ENCODE data around the gene SMG7.

Gene SMG7

DNA sequence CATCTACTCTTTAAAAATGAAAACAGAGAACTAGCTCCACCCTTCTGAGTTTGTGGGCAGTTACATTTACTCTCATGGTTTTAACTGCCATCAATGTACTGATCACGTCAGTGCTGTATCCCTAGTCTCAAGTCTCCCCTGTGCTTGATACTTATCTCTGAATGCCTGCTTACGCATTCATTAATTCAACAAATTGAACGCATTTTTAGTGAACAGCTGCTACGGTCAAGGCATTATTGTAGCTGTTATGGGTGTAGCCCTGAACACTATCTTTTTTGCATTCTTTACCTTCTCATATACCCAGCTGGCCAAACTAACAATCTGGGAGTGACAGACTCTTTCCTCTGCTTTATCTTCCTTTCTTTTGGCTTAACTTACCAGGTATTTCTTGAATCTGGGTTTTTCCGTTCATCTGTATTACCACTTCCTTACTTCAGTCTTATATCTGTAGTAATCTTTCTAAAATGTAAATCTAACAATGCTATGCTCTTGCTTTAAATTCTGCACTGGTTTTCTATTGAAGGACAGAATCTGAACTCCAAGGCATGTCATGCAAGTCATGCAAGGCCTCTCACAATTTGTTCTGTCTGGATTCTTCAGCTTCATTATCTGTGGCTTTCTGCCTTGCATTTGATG is 33.3 kb downstream of the SMG7 start:
- no peak for DNase-seq (ENCODE audit: low read depth in 1 of 2, low spot score in 1 of 2)

GRCh38 chr1:183506561-183506960 is 34.3 kb downstream of the SMG7 start:
- no peak for DNase-seq (ENCODE audit: low read depth in 1 of 2, low spot score in 1 of 2)

- DNase-seq (ENCODE audit: low read depth in 1 of 2, low spot score in 1 of 2): no peak
Observed at GRCh38 chr1:183508694-183509093, 36.4 kb downstream of the SMG7 start.

DNA sequence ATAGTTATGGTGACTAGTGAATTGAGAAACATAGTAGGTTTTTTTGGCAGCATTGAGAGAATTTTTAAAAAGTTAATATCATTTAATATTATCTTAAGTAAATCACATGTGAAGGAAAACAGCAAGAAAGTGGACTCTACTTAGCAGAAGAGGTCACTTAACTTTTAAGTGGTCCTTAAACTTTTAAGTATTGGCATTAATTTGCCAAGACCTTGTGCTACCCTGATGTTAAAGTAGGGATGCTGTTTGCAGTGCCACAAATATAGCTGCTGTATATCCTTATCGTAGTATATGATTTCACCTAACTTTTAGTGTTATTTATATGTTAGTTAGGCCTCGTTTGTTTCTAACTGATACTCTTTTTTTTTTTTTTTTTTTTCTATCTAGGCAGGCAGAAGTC is 40.2 kb downstream of the SMG7 start:
- no peak for DNase-seq (ENCODE audit: low read depth in 1 of 2, low spot score in 1 of 2)

- no peak for DNase-seq (ENCODE audit: low read depth in 1 of 2, low spot score in 1 of 2)
Observed at GRCh38 chr1:183514235-183514634, 41.9 kb downstream of the SMG7 start.

GRCh38 chr1:183515002-183515689 is 42.8 kb downstream of the SMG7 start:
- no peak for DNase-seq (ENCODE audit: low read depth in 1 of 2, low spot score in 1 of 2)

DNA sequence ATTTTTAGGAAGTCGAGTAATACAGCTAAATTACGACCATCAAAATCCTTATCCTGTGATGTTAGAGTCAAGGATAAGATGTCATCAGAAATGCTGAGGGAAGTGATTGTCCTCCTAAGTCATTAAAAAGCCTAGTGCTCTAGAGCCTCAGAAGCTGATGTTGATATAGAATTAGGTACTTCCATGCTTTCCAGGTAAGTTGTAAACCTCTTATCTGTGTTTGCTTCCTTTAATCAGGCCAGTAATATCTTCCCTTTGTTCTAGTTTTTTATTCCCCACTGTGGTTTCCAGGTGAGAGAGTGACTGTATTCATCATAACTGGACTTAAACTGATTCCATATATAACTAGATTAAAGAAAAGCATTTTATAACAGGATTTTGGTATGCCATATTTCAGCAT is 44.4 kb downstream of the SMG7 start:
- DNase-seq (ENCODE audit: low read depth in 1 of 2, low spot score in 1 of 2): no peak

DNA sequence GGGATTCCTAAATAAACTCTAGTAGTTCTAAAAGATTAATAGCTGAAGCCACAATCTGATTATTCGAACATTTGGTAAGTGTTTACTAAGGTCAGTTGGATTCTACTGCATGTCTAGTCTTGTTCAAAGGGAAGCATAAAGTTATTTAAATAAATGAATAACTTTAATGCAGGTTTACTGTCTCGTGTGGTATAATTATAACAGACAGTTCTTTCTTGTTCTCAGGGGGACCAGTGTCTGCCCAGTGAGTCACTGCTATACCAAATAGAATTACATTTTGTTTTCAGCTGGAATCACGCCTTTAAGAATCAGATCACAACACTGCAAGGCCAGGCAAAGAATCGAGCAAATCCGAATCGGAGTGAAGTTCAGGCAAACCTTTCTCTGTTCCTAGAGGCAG is 45.1 kb downstream of the SMG7 start:
- DNase-seq (ENCODE audit: low read depth in 1 of 2, low spot score in 1 of 2): no peak

DNA sequence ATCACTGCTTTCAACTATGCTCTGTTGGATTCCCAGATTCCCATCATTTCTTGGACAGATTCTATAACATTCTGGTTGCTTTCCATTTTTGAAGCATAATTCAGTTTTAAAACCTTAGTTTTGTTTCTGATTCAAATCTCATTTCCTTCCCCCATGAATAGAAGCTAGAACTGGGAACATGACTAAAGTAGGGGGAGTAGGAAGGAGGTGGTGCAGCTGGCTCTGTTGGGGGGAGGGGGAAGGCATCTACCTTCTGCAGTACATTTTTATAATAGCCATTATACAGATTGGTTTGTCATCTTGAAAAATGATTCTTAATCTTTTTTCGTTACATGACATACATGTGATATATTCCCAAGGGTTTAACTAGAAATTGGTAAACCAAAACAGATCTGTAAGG is 48.1 kb downstream of the SMG7 start:
- DNase-seq (ENCODE audit: low read depth in 1 of 2, low spot score in 1 of 2): no peak

DNA sequence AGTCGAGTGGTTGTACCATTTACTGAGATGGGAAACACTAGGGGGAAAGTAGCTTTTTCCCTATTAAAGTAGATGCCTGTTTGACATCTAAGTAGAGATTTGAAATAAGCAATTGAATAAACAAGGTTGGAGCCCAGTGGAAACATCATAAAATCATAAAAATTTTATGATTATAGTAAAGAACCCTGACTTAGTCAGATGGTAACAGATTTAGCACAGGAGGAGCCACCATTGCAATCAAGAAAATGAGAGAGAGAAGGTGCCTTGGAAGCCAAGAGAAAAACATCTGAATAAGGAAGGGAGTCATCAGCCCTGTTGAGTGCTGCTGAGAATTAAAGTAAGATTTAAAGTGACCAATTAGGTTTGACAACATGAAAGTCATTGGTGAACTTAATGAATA is 49.8 kb downstream of the SMG7 start:
- no peak for DNase-seq (ENCODE audit: low read depth in 1 of 2, low spot score in 1 of 2)

DNA sequence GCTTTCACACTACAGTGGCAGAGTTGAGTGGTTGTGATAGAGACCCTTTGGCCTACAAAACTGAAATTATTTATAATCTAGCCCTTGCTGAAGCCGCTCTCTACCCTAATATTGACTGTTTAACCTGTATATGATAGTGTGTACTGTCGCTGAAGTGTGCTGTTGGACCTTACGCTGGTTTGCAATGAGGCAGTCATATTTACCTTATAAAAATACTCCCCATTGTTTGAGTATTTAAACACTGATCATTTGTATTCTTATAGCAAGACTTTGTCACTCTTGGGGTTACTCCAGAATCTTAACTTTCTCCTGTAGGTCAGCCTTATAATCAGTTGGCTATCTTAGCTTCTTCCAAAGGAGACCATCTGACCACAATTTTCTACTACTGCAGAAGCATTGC is 56.3 kb downstream of the SMG7 start:
- no peak for DNase-seq (ENCODE audit: low read depth in 1 of 2, low spot score in 1 of 2)

- no peak for DNase-seq (ENCODE audit: low read depth in 1 of 2, low spot score in 1 of 2)
Observed at GRCh38 chr1:183533617-183534174, 61.4 kb downstream of the SMG7 start.

DNA sequence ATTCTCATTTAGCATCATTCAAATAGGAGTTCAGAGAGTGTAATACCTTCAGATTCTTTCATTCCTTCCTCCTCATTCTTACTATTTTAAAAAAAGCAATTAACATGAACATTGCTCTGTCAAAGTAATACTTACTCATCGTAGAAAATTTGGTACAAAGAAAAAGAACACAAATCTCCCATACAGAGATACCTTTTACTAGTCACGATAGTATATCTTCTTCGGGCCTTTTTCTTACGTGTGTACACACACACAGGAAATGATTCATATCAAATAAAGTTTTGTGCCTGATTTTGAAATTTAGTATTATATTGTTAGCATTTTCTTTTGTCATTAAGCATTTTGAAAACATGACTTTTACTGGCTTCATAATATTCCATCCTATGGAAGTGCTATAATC is 65.1 kb downstream of the SMG7 start:
- no peak for DNase-seq (ENCODE audit: low read depth in 1 of 2, low spot score in 1 of 2)

GRCh38 chr1:183543619-183544204 is 71.4 kb downstream of the SMG7 start:
- no peak for DNase-seq (ENCODE audit: low read depth in 1 of 2, low spot score in 1 of 2)

- DNase-seq (ENCODE audit: low read depth in 1 of 2, low spot score in 1 of 2): no peak
Observed at GRCh38 chr1:183544598-183545297, 72.4 kb downstream of the SMG7 start.

- no peak for DNase-seq (ENCODE audit: low read depth in 1 of 2, low spot score in 1 of 2)
Observed at GRCh38 chr1:183546427-183546826, 74.1 kb downstream of the SMG7 start.

- no peak for DNase-seq (ENCODE audit: low read depth in 1 of 2, low spot score in 1 of 2)
Observed at GRCh38 chr1:183548116-183548515, 75.8 kb downstream of the SMG7 start.

DNA sequence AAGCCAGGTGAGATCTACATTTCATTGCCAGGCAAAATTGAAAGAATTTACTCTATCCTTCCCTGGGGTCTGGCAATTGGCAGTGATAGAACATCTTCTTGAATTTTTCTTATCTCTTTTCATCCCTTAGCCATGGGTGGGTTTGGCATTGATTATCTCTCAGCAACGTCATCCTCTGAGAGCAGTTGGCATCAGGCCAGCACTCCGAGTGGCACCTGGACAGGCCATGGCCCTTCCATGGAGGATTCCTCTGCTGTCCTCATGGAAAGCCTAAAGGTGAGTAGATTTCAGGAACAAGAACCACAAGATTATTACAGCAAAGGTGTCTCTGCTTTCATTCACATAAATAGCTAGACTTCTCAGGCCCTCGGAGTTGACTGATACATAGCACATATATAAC is 78.6 kb downstream of the SMG7 start:
- DNase-seq (ENCODE audit: low read depth in 1 of 2, low spot score in 1 of 2): no peak

GRCh38 chr1:183551924-183552323 is 79.6 kb downstream of the SMG7 start:
- DNase-seq (ENCODE audit: low read depth in 1 of 2, low spot score in 1 of 2): no peak

DNA sequence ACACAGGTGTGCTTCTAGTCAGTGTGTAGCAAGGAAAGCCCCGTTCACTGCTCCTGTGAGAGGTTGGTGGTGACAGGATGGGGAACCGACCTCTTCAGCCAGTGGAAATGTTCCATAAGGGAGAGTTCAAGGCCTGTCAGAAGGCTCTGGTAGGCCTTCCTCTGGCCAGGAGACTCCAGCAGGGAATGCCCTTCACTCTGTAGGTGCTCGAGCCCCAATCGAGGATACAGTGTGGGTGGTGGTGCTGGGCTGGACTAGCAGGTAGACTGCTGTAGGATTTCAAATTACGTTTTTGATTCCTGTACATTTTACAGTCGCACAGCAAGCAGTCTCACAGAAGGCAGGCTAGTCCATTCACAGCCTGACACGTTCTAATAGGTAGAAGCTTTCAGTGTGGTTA is 80.1 kb downstream of the SMG7 start:
- no peak for DNase-seq (ENCODE audit: low read depth in 1 of 2, low spot score in 1 of 2)

DNA sequence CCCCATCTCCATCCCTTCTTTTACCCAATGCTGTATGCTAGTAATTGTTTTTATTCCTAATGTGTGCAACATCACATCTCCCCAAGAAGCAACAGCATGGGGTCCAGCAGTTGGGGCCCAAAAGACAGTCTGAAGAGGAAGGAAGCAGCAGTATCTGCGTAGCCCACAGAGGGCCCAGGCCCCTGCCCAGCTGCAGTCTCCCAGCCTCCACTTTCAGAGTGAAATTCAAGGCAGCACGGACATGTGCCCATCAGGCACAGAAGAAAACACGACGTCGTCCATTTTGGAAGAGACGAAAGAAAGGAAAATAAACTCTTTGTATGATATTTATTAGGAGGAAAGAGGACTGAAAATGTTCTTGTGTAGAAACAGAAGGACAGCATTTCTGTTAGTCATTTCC is 80.6 kb downstream of the SMG7 start:
- DNase-seq (ENCODE audit: low read depth in 1 of 2, low spot score in 1 of 2): no peak

GRCh38 chr1:183553331-183553730 is 81.0 kb downstream of the SMG7 start:
- no peak for DNase-seq (ENCODE audit: low read depth in 1 of 2, low spot score in 1 of 2)

All from activated CD4-positive, alpha-beta T cell treated with anti-CD3 and anti-CD28 coated beads, Interleukin-2, amount 50 U/mL, for 24 hours (primary cell).